Sigmoid colon (tissue), 4 donors: ENCODE results near the gene APOL6.

Source experiments
- EP300 ChIP-seq, 4 donors: sonication (generic); formaldehyde crosslinking; IDR thresholded peaks; one replicate each; pipeline ENCODE4 v1.6.1; 2017; ENCODE audit warnings: antibody characterized with exemption in 4 of 4
- POLR2A ChIP-seq, 2 donors: fragments of 450-650 bp; IDR thresholded peaks; one replicate each; pipeline ENCODE4 v1.6.1; 2016; ENCODE audit warnings: antibody characterized with exemption in 2 of 2, mild to moderate bottlenecking in 2 of 2, moderate library complexity in 2 of 2

- TF ChIP-seq POLR2A (IDR thresholded peaks at IDR 0.05), result no peak
- TF ChIP-seq EP300 (IDR thresholded peaks at IDR 0.05), result no peak
These were observed 42.9 kb upstream of the APOL6 start for GRCh38 chr22:35605369-35605680.
